Ovary (tissue), 9 donors: ENCODE measurements around the gene TRMT2A. TPM values are rescaled to one million over a fixed set of nuclear protein-coding genes. Genes with fewer than 3 reads are reported as not detected.

Experiments
- DNase-seq, 5 donors: peaks; one replicate each; pipeline ENCODE4 v3.0.0-alpha.2; 2019 to 2020
- H3K27ac ChIP-seq, 2 donors: fragments of 200-600 bp; one replicate each; pipeline versions ENCODE4 v1.5.1 to v1.8.0; 2019 to 2022
- H3K27me3 ChIP-seq: fragments of 200-600 bp; one replicate; pipeline ENCODE4 v1.8.0; 2022
- H3K36me3 ChIP-seq: fragments of 200-600 bp; sonication (generic); one replicate; pipeline ENCODE4 v1.5.1; 2019
- H3K4me1 ChIP-seq: one replicate; pipeline ENCODE4 v1.8.1; 2013; ENCODE audit warnings: mild to moderate bottlenecking, moderate library complexity; ENCODE audit not compliant: insufficient read depth
- H3K4me3 ChIP-seq: fragments of 200-600 bp; sonication (generic); one replicate; pipeline ENCODE4 v1.5.1; 2017
- H3K9me3 ChIP-seq, 2 donors: fragments of 200-600 bp in 1 of 2; sonication (generic) in 1 of 2; one replicate each; pipeline versions ENCODE4 v1.5.1 to v1.8.1; 2013 to 2019; ENCODE audit warnings: mild to moderate bottlenecking in 1 of 2, moderate library complexity in 1 of 2
- EP300 ChIP-seq: sonication (generic); formaldehyde crosslinking; IDR thresholded peaks from one replicate; pipeline ENCODE4 v1.6.1; 2017; ENCODE audit warnings: antibody characterized with exemption
- POLR2A ChIP-seq: fragments of 450-650 bp; IDR thresholded peaks from one replicate; pipeline ENCODE4 v1.6.1; 2017; ENCODE audit warnings: antibody characterized with exemption, mild to moderate bottlenecking, moderate library complexity
- WGBS, 3 donors: extraction: QIAGEN DNeasy Blood & Tissue Kit in 1 of 3; methylation state at CpG; one replicate each; pipeline versions ENCODE4 v1.1.5 to v1.1.7; 2013 to 2017; 5-methylcytosine and 5-hydroxymethylcytosine counted together
- intact Hi-C, 4 donors: fragments of 100-400 bp; cut with DNase I; formaldehyde crosslinking; loops; one replicate each; pipeline versions ENCODE4 v1.11.0 to v1.15.1; 2022 to 2023
- polyA plus RNA-seq, 2 donors: library from polyadenylated mRNA; stranded (reverse); fragments of 200-250 nt in 1 of 2; fragments of 350-450 nt in 1 of 2; fragmentation: Illumina TruSeq in 1 of 2; extraction: RNeasy Lipid Tissue Mini Kit (QIAGEN cat#74804) in 1 of 2; gene quantifications; one replicate each; pipeline ENCODE4 v1.2.3, GENCODE V29; 2013 to 2014
- total RNA-seq, 7 donors: library from RNA; depleted of rRNA in 2 of 7; stranded (reverse); fragments of >200 nt in 2 of 7; fragmentation: NEBNext Ultra II Directional in 3 of 7; extraction: Animal tissue kit (Norgen Biotek cat#: 25700) in 3 of 7; gene quantifications; one replicate each; pipeline versions ENCODE4 v1.1.0 to v1.2.4, GENCODE V29; 2016 to 2023
- TF ChIP-seq, protein P1 (sequence below), 3 donors: fragments of 450-650 bp in 2 of 3; fragments of 200-600 bp in 1 of 3; IDR thresholded peaks; one replicate each; pipeline versions ENCODE4 v1.5.1 to v1.8.0; 2016 to 2022; ENCODE audit warnings: antibody characterized with exemption in 3 of 3, mild to moderate bottlenecking in 1 of 3
- donor health status: DM: no; HTN: no; CAD: no; lungs with moderate emphysema.
- donor health status: DM: no; HTN: no; CAD: no.
- donor health status: Bipolar disorder and iron deficiency.
- donor health status: DM: yes; HTN: yes; CAD: no.
- donor health status: DM: no; HTN: no; CAD: no.
- donor health status: DM: yes; HTN: yes; CAD: no.

TRMT2A gene
- total and polyA plus RNA-seq, 9 donors: 2.8 to 59.7 (median 44.6) TPM

DNA sequence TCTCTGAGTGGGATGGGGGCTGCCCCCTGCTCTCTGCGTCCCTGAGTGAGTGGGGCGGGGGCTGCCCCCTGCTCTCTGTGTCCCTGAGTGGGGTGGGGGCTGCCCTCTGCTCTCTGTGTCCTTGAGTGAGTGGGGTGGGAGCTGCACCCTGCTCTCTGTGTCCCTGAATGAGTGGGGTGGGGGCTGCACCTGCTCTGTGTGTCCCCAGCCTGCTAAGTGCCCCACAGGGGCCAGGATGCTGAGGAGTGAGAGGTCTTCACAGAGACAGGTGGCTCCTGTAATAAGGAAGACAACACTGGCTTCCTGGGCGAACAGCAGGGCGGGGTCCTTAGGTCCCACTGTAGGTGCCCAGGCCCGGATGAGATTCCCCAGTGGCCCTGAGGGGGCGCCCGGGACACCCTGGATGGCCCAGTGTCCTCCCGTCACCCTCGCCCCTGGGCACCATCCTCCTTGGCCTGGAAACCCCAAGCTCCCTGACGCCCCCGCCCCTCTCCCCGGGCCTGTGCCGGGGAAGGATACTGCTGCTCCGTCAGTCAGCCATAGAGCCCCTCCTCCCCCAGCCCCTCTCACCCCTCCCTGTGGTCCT, 37.7 kb upstream of the TRMT2A start:
- H3K27ac ChIP-seq: no peak overlapping the region
- H3K4me3 ChIP-seq: no peak overlapping the region
- H3K4me1 ChIP-seq: no peaks in the 10 kb centered on the region
- intact Hi-C loops: loop anchor here in 2 of 4 donors (5.0 kb wide), 2 partner anchors 113 to 128 kb away; partner anchors contain the start of gene RTN4R (in 2 of the 2)
- DNase-seq: no peak
- H3K27me3 ChIP-seq: no peaks in the 10 kb centered on the region
- TF ChIP-seq EP300: no peak
- TF ChIP-seq, protein P1, sequence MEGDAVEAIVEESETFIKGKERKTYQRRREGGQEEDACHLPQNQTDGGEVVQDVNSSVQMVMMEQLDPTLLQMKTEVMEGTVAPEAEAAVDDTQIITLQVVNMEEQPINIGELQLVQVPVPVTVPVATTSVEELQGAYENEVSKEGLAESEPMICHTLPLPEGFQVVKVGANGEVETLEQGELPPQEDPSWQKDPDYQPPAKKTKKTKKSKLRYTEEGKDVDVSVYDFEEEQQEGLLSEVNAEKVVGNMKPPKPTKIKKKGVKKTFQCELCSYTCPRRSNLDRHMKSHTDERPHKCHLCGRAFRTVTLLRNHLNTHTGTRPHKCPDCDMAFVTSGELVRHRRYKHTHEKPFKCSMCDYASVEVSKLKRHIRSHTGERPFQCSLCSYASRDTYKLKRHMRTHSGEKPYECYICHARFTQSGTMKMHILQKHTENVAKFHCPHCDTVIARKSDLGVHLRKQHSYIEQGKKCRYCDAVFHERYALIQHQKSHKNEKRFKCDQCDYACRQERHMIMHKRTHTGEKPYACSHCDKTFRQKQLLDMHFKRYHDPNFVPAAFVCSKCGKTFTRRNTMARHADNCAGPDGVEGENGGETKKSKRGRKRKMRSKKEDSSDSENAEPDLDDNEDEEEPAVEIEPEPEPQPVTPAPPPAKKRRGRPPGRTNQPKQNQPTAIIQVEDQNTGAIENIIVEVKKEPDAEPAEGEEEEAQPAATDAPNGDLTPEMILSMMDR (IDR thresholded peaks at IDR 0.05): no peak
- no peak for TF ChIP-seq POLR2A
- 34 to 53% (median 48%) methylated on average over 14 of the region's 14 CpGs for WGBS, 3 donors
- no peaks in the 10 kb centered on the region for H3K36me3 ChIP-seq
- no peaks in the 10 kb centered on the region for H3K9me3 ChIP-seq

DNA sequence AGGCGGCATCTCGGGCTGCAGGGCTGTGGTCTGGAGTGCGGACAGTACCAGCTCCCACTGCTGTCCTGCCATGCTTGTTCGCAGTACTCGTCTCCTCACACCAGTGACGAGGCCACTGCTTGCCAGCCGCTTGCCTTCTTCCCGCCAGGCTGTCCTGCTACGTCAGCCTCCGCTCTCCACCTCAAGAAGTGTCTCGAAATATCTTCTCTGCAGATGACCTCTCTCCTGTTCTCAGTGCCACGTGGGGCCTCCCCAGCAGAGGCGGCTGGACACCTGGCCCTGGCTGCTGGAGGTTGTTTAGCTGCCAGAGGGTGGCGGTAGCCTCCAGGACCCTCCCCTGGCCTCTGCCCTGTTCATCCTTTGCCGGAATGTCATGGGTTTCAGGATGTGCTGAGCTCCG, 36.9 kb upstream of the TRMT2A start:
- 29 to 38% (median 35%) methylated on average over 16 of the region's 16 CpGs for WGBS, 3 donors
- no peaks in the 10 kb centered on the region for H3K36me3 ChIP-seq

DNA sequence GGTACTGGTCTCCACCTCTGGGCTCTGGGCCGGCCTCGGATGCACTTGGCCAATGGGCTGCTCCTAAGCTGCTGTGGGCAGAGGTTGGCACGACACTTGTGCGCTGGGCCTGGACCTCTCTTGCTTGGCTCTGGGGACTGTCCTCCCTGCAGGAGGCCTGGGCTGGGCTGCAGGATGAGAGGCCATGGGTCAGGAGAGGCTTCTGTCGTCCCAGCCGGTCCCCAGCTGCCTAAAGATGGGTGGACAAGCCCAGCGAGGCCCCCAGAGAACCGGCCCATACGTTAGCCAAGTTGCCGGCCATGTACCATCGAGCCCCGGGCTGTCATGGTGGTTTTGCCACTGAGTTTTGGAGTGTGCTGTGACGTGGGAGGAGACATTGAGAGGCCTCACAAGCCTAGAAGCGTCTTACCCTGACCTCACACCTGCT, 35.5 kb upstream of the TRMT2A start:
- WGBS, 3 donors: 73 to 77% (median 74%) methylated on average over 14 of the region's 14 CpGs
- no peak overlapping the region for H3K4me3 ChIP-seq
- no peak for DNase-seq
- no peaks in the 10 kb centered on the region for H3K36me3 ChIP-seq
- no peaks in the 10 kb centered on the region for H3K27me3 ChIP-seq
- no peaks in the 10 kb centered on the region for H3K4me1 ChIP-seq
- H3K27ac ChIP-seq: no peak overlapping the region
- TF ChIP-seq EP300 (no peak), POLR2A (no peak)
- TF ChIP-seq, protein P1 (IDR thresholded peaks at IDR 0.05): no peak
- intact Hi-C loops: no loop called here
- no peaks in the 10 kb centered on the region for H3K9me3 ChIP-seq

More for the DNA sequence above, 36.9 kb upstream of the TRMT2A start:
- intact Hi-C loops: no loop called here
- no peaks in the 10 kb centered on the region for H3K9me3 ChIP-seq
- no peaks in the 10 kb centered on the region for H3K4me1 ChIP-seq
- H3K27ac ChIP-seq: no peak overlapping the region
- no peak for DNase-seq
- H3K4me3 ChIP-seq: no peak overlapping the region
- no peak for TF ChIP-seq EP300
- TF ChIP-seq, protein P1 (IDR thresholded peaks at IDR 0.05): no peak
- no peak for TF ChIP-seq POLR2A
- no peaks in the 10 kb centered on the region for H3K27me3 ChIP-seq

DNA sequence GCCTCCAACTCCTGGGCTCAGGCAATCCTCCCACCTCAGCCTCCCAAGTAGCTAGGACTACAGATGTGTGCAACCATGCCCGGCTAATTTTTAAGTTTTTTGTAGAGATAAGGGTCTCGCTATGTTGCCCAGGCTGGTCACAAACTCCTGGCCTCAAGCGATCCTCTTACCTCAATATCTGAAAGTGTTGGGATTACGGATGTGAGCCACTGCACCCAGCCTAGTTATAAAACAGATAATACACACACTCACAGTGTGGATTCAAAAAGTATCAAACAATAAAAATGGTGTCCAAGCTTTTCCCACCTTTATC, 34.2 kb upstream of the TRMT2A start:
- intact Hi-C loops: no loop called here
- H3K36me3 ChIP-seq: no peaks in the 10 kb centered on the region
- H3K4me1 ChIP-seq: no peaks in the 10 kb centered on the region
- TF ChIP-seq, protein P1 (IDR thresholded peaks at IDR 0.05): no peak
- TF ChIP-seq POLR2A: no peak
- TF ChIP-seq EP300: no peak
- WGBS, 3 donors: 77 to 79% (median 79%) methylated on average over 4 of the region's 4 CpGs
- no peak overlapping the region for H3K27ac ChIP-seq
- no peaks in the 10 kb centered on the region for H3K9me3 ChIP-seq
- H3K4me3 ChIP-seq: no peak overlapping the region
- DNase-seq: no peak
- no peaks in the 10 kb centered on the region for H3K27me3 ChIP-seq
